HL-60/S4 (cell line): ENCODE results near the gene MIER2.
"Not testable (repeated sequence)": the region's sequence is repeated elsewhere in the genome, so short reads cannot be mapped to it uniquely, and the experiment has no call there.

Source experiments
- in situ Hi-C: fragments of 300-500 bp; cut with MboI; formaldehyde crosslinking; loops from 2 replicates; pipeline ENCODE4 v1.14.3; 2022; ENCODE audit warnings: low sequenced_read_pairs

MIER2 gene, protein sequence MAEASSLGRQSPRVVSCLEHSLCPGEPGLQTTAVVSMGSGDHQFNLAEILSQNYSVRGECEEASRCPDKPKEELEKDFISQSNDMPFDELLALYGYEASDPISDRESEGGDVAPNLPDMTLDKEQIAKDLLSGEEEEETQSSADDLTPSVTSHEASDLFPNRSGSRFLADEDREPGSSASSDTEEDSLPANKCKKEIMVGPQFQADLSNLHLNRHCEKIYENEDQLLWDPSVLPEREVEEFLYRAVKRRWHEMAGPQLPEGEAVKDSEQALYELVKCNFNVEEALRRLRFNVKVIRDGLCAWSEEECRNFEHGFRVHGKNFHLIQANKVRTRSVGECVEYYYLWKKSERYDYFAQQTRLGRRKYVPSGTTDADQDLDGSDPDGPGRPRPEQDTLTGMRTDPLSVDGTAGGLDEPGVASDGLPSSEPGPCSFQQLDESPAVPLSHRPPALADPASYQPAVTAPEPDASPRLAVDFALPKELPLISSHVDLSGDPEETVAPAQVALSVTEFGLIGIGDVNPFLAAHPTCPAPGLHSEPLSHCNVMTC

DNA sequence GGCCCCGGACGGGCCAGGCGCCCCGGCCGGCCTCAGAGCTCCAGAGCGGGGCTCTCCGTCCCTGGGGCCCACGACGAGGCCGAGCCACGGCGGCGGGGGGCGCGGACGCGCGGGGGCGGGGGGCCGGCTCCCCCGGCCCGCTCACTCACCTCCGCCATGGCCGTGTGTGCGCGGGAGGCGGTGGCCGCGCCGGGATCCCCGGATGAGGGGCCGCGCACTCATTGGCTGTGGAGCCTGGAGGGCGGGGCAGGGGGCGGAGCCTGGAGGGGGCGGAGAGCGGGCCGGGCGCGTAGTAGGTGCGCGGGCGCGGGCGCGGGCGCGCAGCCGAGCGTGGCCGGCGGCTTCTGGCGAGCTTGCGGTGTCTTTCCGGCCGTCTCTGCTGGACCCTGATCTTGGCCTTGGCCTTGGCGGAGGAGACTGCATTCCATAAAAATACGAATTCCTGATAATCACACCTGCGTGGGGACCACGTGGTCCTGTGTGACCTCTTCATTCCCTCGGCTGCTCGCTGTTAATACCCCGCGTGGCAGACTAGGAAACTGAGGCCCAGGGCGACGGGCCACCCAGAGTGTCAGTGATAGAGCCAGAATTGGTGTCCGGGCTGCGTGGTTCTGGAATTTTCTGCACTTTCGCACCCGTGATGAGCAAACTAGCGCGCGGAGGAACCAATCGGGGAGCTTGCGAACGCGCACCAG is at the start of gene MIER2:
Gene MIER2 (minus strand): TSS at position 172 of the 695 bp plus-strand sequence. CDS start 14 bp downstream, at position 158.
- in situ Hi-C loops: no loop called here

DNA sequence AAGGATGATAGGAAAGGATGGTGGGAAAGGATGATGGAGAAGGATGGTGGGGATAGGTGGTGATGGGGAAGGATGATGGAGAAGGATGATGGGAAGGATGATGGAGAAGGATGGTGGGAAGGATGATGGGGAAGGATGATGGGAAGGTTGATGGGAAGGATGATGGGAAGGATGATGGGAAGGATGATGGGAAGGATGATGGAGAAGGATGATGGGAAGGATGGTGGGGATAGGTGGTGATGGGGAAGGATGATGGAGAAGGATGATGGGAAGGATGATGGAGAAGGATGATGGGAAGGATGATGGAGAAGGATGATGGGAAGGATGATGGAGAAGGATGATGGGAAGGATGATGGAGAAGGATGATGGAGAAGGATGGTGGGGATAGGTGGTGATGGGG is 49.0 kb upstream of the MIER2 start:
- in situ Hi-C loops: not testable (repeated sequence)

DNA sequence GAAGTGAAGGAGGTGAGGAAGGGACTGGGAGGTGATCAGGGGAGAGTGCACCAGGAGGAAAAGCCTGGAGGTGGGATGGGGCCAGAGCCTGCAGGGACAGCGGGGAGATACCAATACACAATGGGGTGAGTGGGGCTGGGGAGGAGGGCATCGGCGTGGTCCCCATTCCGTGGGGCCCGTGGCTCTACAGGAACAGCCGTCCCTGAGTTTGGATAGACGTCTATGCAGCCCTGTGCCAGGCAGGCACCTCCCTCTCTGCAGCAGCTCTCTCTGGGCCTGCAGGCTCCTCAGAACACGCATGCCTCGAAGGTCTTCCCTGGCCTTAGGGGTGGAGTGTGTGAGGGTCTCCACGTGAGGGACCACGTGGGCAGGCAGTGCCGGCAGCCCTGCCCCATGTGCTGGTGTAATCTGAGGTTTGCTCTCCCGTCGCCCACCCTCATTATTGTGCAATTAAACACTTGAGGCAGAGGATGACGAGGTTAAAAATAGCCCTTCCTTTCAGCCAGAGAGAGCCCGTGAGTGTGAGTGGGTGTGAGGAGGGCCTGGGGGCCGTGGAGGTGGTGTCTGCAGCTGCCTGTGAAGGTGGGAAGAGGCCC is 47.9 kb upstream of the MIER2 start:
- in situ Hi-C loops: no loop called here

DNA sequence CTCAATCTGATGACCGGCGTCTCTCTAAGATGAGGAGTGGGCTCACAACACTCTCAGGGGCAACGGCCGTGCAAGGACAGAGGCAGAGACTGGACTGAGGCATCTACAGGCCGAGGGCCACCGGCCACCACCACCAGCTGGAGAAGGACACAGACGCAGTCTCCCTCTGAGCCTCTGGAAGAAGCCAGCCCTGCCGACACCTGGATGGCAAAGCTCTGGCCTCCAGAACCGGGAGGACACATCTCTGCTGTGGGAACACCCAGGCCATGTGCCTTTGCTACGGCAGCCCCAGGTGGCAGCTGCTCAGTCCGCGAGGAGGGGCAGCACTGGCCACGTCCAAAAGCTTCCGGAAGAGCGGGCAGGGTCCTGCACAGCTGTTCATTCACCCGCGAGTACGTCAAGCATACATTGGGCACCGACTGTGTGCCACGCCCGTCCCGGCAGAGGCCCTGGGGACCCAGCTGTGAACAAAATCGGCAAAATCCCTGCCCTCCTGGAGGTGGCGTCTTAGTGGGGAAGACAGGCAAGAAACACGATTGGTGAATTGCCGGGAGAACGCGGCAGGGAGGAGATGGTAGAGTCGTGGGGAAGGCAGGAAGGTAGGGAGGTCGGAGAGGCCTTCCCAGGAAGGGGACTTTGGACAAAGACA is 47.3 kb upstream of the MIER2 start:
- in situ Hi-C loops: no loop called here

DNA sequence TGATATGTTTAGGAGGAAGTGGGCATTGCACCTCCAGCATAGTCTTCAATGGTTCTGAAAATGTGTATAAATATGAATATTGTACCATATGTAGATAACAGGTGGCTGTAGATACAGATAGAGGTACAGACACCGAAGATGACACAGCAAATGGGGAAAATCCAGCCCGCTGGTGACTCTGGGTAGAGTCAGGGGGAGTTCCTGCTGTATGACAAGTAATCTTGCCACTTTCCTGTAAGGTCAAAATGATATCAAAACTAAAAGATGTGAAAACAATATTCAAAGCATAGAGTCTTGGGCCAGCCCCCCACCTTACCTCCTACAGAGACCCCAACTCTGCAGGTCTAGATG is 46.6 kb upstream of the MIER2 start:
- in situ Hi-C loops: no loop called here

DNA sequence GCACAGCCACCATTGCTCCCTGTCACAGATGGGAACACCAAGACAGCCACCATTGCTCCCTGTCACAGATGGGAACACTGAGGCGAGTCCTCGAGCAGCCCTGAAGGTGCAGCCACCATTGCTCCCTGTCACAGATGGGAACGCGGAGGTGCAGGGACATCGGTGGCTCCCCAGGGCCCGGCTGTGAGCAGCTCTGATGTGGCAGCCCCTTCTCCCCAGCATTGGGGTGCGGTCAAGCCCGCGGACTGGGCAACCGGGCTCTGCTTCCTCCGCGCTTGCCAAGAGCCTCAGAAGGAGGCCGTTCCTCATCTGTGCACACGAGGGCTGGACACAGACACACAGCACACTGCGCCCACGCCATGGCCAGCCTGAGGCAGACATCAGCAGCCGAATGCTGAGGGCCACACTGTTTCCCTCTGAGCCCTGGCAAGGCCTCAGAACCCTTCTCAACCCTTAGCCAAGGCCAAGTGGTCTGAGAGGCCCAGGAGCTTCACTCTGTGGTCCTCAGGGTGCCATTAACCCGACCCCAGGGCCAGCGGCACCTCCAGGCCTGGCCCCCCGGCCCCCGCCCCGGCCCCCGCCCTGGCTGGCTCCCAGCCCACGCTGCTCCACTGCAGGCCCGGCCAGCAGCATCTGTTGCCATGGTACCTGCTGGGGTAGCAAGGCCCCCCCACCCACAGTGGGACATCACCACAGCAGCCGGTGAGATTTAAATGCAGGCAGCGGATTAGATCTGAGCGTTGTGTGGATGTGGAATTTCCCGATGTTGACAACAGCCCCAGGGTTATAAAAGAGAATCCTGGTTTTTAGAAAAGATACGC is 46.0 kb upstream of the MIER2 start:
- in situ Hi-C loops: no loop called here

DNA sequence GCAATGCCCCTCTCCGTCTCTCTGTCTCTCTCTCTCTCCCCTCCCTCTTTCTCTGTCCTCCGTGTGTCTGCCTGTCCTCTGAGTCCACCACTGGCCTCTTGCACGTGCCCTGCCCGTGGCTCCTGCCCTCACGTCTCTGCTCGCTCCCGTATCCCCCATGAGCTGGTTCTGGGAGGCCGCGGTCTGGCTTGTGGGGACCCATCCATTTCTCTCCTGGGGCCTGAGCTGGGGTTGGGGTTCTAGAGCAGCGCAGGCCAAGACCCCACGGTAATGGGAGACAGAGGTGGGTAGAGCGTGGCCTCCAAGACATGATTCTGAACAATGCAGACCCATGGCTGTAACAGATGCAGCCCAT is 45.3 kb upstream of the MIER2 start:
- in situ Hi-C loops: no loop called here

DNA sequence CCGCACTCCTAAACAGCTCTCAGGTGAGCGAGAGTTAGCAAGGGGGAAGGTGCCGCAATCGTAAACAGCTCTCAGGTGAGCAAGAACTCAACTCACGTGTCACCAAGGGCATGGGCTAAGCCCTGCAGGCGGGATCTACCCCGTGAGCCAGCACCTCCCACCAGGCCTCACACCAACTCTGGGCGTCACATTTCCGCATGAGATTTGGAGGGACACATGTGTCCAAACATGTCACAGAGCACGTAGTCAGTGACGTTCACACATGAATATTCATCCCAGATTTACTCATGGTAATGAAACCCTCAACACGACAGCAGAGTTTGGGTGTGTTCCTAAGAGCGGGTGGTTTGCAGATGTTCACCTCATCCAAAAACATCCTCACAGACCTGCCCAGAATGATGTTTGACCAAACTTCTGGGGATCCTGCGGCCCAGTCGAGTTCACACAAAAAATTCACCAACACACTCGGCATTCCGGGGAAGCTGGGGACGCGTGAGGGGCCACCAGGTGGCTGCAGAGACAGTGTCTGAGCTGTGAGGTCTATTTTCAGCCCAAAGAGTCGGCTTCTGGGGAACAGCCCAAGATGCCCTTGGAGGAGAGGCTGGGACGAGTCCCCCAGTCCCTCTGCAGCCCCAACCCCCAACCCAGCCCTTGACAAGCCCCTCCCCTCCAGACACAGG is 44.8 kb upstream of the MIER2 start:
- in situ Hi-C loops: no loop called here

DNA sequence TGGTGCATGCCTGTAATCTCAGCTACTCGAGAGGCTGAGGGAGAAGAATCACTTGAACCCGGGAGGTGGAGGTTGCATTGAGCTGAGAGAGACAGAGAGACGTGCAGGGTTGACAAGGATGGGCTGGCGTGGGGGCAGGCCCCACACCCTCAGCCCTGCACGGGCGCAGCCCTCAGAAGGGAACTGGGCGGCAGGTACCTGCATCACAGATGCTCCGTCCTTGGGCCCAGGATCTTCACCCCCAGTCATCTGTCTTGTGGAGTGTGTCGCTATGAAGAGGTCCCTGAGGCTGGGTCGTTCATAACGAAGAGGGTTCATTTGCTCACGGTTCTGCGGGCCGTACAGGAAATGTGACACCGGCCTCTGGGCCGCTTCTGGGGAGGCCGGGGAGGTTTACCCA is 44.1 kb upstream of the MIER2 start:
- in situ Hi-C loops: no loop called here

DNA sequence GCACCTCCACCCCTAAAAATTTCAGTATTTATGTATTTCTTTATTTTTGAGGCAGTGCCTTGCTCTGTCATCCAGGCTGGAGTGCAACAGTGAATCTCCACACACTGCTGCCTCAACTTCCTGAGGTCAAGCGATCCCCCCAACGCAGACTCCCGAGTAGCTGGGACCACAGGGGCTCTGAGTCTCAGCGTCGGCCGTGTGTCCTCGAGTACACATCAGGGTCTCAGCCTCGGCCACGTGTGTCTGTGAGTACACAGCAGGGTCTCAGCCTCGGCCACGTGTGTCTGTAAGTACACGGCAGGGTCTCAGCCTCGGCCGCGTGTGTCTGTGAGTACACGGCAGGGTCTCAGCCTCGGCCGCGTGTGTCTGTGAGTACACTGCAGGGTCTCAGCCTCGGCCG is 43.2 kb upstream of the MIER2 start:
- in situ Hi-C loops: no loop called here

DNA sequence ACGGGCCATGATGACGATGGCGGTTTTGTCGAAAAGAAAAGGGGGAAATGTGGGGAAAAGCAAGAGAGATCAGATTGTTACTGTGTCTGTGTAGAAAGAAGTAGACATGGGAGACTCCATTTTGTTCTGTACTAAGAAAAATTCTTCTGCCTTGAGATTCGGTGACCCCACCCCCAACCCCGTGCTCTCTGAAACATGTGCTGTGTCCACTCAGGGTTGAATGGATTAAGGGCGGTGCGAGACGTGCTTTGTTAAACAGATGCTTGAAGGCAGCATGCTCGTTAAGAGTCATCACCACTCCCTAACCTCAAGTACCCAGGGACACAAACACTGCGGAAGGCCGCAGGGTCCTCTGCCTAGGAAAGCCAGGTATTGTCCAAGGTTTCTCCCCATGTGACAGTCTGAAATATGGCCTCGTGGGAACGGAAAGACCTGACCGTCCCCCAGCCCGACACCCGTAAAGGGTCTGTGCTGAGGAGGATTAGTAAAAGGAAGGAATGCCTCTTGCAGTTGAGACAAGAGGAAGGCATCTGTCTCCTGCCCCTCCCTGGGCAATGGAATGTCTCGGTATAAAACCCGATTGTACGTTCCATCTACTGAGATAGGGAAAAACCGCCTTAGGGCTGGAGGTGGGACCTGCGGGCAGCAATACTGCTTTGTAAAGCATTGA is 42.2 kb upstream of the MIER2 start:
- in situ Hi-C loops: not testable (repeated sequence)

DNA sequence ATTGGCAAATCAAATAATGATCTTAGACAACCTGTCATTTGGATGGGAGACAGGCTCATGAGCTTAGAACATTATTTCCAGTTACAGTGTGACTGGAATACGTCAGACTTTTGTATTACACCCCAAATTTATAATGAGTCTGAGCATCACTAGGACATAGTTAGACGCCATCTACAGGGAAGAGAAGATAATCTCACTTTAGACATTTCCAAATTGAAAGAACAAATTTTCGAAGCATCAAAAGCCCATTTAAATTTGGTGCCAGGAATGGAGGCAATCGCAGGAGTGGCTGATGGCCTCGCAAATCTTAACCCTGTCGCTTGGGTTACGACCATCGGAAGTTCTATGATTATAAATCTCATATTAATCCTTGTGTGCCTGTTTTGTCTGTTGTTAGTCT is 41.6 kb upstream of the MIER2 start:
- in situ Hi-C loops: not testable (repeated sequence)

DNA sequence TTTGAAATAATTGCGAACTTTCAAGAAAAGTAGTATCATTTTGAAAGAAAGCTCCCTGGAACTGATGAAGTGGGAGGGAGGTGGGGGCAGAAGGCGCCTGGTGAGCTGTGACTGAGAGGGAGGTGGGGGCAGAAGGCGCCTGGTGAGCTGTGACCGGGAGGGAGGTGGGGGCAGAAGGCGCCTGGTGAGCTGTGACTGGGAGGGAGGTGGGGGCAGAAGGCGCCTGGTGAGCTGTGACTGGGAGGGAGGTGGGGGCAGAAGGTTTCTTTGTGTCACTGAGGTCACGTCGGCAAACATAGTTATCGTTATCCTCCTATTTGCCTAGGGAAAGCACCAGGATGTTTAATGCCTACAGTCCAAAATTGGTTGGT is 40.2 kb upstream of the MIER2 start:
- in situ Hi-C loops: no loop called here

DNA sequence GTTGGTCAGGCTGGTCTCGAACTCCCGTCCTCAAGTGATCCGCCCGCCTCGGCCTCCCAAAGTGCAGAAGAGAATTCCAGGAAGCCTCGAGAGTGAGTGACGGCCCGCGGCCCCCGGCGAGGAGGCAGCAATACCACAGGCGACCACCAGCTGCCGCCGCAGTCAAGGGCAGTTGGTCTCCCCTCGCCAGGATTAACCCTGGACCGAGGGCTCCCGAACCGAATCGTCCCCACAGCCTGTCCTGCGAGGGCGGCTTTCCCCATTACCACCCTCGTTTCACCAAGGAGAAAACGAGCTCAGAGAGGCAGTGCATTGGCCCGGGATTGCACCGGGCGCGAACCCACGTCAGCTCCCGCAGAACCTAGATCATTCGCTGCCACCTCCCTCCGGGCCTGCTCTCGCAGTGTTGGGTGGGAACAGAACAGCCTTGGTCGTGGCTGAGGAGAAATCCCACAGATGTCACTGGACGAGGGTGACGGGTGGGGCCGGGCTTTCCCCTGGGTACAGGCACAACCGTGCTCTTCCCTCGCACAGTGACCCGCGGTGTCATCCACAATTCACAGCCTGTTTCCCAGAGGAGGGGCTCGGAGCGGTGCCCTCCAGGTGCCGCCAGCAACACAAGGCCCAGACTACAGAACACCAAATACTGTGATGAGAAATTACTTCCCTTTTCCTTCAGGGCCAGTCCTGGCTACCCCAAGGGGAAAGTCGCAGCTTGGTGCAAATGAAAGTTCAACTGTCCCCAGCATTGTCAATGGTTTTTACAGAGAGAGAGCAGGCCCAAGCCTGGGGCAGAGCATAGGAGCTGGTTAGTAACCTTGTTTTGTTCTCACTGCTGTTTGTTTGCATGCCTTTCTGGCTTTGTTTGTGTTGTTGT is 39.6 kb upstream of the MIER2 start:
- in situ Hi-C loops: no loop called here

DNA sequence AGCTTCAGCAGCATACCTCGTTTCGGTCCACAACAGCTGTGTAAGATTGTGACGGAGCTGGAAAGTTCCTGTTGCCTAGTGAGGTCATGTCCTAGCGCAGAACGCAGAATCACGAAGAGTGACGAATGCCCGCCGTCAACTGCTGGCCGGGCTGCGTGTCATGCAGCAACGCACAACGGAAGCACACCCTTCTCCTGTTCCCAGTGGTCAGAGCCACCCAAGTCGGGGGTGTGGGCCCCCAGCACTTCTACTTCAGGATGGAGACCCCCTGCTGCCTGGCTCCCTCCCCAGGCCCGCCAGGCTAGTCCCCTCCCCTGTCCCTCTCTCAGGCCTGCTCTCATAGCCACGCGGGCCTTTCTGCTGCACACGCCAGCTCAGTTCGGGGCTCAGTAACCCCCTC is 38.4 kb upstream of the MIER2 start:
- in situ Hi-C loops: no loop called here

DNA sequence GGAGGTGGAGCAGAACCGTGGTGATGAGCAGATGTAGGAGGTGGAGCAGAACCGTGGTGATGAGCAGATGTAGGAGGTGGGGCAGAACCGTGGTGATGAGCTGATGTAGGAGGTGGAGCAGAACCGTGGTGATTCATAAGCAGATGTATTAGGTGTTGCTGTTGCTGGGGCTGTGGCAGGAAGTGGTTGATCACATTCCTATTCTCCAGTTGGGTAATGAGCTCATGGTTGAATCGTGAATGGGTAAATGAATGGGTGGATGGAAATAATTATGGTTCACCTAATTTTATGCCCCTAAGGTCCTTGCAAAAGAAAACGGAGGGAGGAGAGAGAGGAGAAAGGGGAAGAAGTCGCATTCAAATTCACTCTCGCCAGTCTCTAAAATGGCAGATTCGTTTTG is 38.0 kb upstream of the MIER2 start:
- in situ Hi-C loops: not testable (repeated sequence)

DNA sequence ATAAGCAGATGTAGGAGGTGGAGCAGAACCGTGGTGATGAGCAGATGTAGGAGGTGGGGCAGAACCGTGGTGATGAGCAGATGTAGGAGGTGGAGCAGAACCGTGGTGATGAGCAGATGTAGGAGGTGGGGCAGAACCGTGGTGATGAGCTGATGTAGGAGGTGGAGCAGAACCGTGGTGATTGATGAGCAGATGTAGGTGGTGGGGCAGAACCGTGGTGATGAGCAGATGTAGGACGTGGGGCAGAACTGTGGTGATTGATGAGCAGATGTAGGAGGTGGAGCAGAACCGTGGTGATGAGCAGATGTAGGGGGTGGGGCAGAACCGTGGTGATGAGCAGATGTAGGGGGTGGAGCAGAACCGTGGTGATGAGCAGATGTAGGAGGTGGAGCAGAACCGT is 37.3 kb upstream of the MIER2 start:
- in situ Hi-C loops: not testable (repeated sequence)

DNA sequence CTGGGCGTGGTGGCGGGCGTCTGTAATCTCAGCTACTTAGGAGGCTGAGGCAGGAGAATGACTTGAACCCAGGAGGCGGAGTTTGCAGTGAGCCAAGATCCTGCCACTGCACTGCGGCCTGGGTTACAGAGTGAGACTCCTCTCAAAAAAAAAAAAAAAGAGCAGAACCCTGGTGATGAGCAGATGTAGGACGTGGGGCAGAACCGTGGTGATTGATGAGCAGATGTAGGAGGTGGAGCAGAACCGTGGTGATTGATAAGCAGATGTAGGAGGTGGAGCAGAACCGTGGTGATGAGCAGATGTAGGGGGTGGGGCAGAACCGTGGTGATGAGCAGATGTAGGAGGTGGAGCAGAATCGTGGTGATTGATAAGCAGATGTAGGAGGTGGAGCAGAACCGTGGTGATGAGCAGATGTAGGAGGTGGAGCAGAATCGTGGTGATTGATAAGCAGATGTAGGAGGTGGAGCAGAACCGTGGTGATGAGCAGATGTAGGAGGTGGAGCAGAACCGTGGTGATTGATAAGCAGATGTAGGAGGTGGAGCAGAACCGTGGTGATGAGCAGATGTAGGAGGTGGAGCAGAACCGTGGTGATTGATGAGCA is 36.1 kb upstream of the MIER2 start:
- in situ Hi-C loops: not testable (repeated sequence)
